Measurements from ENCODE around the gene GAPVD1.

- TF ChIP-seq SUZ12 (IDR thresholded peaks at IDR 0.05; ENCODE audit: extremely low read depth, insufficient read depth, insufficient read length) (no peak), ZNF274 (IDR thresholded peaks at IDR 0.05; ENCODE audit: low read depth, low read length) (no peak)
These were observed 7.4 kb upstream of the GAPVD1 start for GRCh38 chr9:125254231-125254630.

Data from NT2/D1 (cell line).